Uterus (tissue), 2 donors: ENCODE measurements around the gene KCNK1.

Source experiments
- POLR2A ChIP-seq, 2 donors: fragments of 450-650 bp; IDR thresholded peaks; one replicate each; pipeline ENCODE4 v1.6.1; 2016; ENCODE audit warnings: antibody characterized with exemption in 2 of 2, mild to moderate bottlenecking in 1 of 2, moderate library complexity in 1 of 2
- TF ChIP-seq, protein P1 (sequence below), 4 experiments: fragments of 200-600 bp in 2 of 4; fragments of 450-650 bp in 2 of 4; sonication (generic) in 2 of 4; IDR thresholded peaks; one replicate each; pipeline ENCODE4 v1.5.1; 2016 to 2019; ENCODE audit warnings: antibody characterized with exemption in 4 of 4, mild to moderate bottlenecking in 2 of 4, moderate library complexity in 1 of 4

DNA sequence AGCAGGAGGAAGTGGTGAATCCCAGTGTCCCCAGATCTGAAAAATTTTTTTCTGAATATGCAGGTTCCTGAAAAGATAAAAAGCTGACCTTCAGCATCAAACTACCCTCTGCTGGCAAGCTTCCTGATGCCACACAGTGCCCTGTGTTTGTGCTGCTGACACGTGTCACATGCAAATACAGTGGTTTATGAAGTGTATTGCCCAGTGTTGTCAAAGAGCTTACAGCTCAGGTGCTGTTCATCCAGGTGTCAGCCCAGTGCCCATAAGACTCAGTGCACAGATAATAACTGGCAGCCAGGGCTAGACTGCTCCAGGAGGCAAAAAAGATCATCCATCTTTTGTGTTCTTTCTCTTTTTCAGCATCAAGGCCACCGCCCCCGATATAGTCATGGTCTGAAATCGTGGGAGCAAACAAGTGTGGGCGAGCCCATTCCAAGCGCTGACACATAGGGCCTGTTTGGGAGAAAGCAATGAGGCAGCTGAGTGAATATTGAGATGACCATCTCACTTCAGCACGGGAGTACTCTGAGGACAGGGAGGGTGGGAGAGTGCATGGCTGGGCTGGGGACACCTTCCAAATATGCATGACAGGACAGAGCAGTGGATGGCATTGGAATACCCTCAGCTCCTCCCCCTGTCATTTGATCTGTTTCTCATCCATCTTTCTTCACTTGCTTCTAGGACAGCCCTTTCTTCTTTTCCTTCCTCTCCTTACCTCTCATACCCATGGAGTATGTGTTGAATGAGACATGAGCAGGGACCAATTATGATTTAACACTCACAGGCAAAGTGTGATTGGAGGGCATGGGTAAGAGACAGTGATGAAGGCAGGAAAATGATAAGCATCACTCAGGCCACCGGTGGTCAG lies 6.4 kb upstream of the KCNK1 start:
- no peak for TF ChIP-seq POLR2A (IDR thresholded peaks at IDR 0.05)
- TF ChIP-seq, protein P1, sequence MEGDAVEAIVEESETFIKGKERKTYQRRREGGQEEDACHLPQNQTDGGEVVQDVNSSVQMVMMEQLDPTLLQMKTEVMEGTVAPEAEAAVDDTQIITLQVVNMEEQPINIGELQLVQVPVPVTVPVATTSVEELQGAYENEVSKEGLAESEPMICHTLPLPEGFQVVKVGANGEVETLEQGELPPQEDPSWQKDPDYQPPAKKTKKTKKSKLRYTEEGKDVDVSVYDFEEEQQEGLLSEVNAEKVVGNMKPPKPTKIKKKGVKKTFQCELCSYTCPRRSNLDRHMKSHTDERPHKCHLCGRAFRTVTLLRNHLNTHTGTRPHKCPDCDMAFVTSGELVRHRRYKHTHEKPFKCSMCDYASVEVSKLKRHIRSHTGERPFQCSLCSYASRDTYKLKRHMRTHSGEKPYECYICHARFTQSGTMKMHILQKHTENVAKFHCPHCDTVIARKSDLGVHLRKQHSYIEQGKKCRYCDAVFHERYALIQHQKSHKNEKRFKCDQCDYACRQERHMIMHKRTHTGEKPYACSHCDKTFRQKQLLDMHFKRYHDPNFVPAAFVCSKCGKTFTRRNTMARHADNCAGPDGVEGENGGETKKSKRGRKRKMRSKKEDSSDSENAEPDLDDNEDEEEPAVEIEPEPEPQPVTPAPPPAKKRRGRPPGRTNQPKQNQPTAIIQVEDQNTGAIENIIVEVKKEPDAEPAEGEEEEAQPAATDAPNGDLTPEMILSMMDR (IDR thresholded peaks at IDR 0.05) = no peak
